Dendritic cell treated with granulocyte-macrophage colony-stimulating factor and Interleukin-4, amounts not matched to agents 40 ng/mL and 50 ng/mL, for 4 days (primary cell): Measurements from ENCODE around the gene RXRA.

Experiments used
- H3K27ac Mint-ChIP-seq: one replicate; pipeline ENCODE4 v1.8.0; 2022; ENCODE audit warnings: mild to moderate bottlenecking, mixed read lengths
- H3K27me3 Mint-ChIP-seq: one replicate; pipeline ENCODE4 v1.8.0; 2022; ENCODE audit warnings: mild to moderate bottlenecking, mixed read lengths
- H3K36me3 Mint-ChIP-seq: one replicate; pipeline ENCODE4 v1.8.0; 2022; ENCODE audit warnings: low read depth, mixed read lengths
- H3K4me1 Mint-ChIP-seq: one replicate; pipeline ENCODE4 v1.8.0; 2022; ENCODE audit warnings: low read depth, mixed read lengths
- H3K4me3 Mint-ChIP-seq: one replicate; pipeline ENCODE4 v1.8.0; 2022; ENCODE audit warnings: mild to moderate bottlenecking, moderate library complexity, mixed read lengths
- H3K9me3 Mint-ChIP-seq: one replicate; pipeline ENCODE4 v1.8.0; 2022; ENCODE audit warnings: mixed read lengths
- intact Hi-C: fragments of 100-400 bp; cut with micrococcal nuclease; formaldehyde crosslinking; loops from one replicate; pipeline ENCODE4 v1.15.0; 2022

RXRA gene

DNA sequence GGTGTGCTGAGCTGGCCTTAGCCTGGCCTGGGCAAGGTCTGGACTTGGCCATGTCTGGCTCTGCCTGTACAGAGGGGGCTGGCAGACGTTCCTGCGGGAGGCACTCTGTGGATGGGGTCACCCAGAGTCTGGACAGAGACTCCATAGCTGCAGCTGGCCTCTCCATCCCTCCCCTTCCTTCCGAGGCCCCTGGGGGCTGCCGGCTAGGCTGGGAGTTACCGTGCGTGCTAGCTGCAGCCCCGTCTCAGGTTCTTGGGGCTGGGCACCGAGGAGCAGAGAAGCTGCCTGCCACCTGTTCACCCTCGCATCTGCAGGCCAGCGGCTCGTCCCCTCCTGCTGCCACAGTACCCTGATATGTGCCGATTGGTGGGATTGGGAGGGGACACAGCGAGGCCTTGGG is 63.4 kb downstream of the RXRA start:
- H3K36me3 Mint-ChIP-seq: peaks cover 84% of the 10 kb centered on the region
- H3K27ac Mint-ChIP-seq: peak overlapping the region; percentile 75
- H3K4me3 Mint-ChIP-seq: peak overlapping the region; percentile 42
- H3K9me3 Mint-ChIP-seq: no peaks in the 10 kb centered on the region
- H3K4me1 Mint-ChIP-seq: peaks cover 99% of the 10 kb centered on the region
- intact Hi-C loops: no loop called here
- no peaks in the 10 kb centered on the region for H3K27me3 Mint-ChIP-seq

DNA sequence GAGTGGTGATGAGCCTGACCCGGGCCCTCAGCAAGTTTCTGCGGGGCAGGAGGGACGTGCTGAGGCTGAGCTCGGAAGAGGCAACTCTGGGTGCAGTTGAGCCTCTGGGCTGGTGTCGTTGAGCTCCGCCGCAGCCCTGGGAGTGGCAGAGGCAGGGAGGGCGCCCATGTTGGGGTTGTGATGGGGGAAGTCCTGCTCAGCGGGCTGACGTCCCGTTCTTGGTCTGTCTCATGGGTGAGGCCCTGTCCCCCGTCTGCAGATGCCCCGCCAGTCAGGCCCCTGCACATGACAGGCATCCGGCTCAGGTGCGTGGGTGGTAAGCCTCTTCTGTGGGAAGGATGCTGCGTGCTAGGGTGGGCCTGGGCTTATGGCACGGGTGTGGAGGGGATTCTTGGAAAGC is 64.3 kb downstream of the RXRA start:
- no peaks in the 10 kb centered on the region for H3K9me3 Mint-ChIP-seq
- peaks cover 99% of the 10 kb centered on the region for H3K4me1 Mint-ChIP-seq

DNA sequence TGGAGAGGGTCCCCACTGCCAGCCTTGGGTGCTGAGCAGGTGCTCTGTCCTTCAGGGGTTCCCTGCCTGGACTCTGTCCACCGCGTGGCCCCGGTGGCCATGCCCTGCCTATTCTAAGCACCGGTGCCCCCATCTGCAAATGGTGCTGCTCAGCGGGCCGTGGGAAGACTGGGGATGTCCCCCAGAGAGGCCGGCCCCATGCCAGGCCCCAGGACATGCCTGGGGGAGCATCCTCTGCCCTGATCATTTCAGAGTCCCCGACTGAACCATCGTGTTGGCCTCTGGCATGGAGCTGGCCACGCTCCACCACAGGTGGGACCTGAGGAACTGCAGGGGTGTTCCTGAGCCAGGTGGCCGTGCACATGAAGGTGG is 64.7 kb downstream of the RXRA start:
- H3K36me3 Mint-ChIP-seq: peaks cover 84% of the 10 kb centered on the region
- H3K9me3 Mint-ChIP-seq: no peaks in the 10 kb centered on the region
- peak overlapping the region; percentile 54 for H3K4me3 Mint-ChIP-seq
- peaks cover 99% of the 10 kb centered on the region for H3K4me1 Mint-ChIP-seq
- intact Hi-C loops: no loop called here
- H3K27ac Mint-ChIP-seq: peak overlapping the region; percentile 75
- no peaks in the 10 kb centered on the region for H3K27me3 Mint-ChIP-seq

More for the DNA sequence above, 64.3 kb downstream of the RXRA start:
- Mint-ChIP-seq H3K36me3 (peaks cover 84% of the 10 kb centered on the region), H3K27me3 (no peaks in the 10 kb centered on the region), H3K27ac (peak overlapping the region; percentile 75), H3K4me3 (peak overlapping the region; percentile 66)
- intact Hi-C loops: no loop called here

DNA sequence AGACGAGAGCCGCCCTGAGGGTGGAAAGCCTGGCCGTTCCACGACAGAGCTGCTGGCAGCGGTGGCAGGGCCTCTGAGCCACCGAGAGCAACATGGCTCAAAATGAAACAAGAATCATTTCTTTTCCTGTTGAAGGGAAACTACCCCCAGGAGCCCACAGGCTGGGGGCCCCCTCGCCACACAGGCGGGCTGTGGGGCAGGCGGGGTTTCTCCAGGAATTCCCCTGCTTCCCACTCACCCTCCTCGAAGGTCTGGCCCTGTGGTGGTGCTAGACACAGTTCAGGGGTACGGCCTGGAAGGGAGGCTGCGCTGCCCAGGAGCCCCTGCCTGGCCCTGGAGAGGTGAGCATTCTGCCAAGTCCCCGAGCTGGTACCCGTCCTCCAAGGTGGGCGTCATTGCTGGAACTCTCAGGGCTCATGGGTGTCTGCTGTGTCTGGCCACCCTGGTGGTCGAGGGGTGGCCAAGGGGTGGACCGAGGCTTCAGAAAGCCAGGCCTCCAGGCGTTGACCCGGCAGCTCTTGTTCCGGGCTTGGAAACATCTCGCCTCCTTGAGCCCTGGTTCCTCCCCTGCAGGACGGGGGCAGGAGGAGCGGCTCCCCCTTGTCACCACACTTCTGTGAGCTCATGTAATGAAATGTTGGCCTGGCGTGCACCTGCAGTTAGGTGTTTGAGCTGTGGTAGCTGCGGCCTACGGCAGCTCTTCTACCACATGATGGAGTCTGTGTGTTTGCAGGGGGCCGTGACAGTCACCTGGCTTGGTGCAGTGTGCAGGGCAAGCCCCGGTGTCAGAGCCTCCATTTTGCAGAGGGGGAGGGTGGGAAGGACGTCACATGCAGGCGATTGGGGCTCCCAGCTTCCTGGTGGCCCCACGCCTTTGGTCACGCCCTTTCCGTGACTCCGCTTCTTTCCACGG is 65.3 kb downstream of the RXRA start:
- peaks cover 99% of the 10 kb centered on the region for H3K4me1 Mint-ChIP-seq
- intact Hi-C loops: no loop called here
- no peaks in the 10 kb centered on the region for H3K9me3 Mint-ChIP-seq
- H3K27me3 Mint-ChIP-seq: no peaks in the 10 kb centered on the region
- H3K36me3 Mint-ChIP-seq: peaks cover 77% of the 10 kb centered on the region
- peak overlapping the region; percentile 75 for H3K27ac Mint-ChIP-seq
- peak overlapping the region; percentile 54 for H3K4me3 Mint-ChIP-seq

DNA sequence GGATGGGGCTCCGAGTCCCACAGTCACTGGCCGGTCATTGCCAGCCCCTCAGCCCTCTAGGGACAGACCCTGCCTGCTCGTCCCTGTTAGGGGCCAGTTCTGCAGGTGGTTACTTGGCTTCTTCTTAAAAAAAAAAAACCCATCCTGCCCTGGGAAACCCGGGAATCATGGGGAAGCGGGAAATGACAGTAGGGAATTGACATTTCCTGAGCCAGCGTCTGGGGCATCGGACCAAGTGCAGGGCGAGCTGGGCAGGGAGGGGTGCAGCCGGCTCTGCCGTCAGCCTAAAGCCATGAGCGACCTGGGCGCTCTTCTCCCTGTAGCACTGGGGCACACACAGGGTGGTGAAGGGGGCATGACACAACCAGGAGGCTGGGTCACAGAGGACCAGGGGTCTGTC is 66.6 kb downstream of the RXRA start:
- intact Hi-C loops: no loop called here
- H3K27me3 Mint-ChIP-seq: no peaks in the 10 kb centered on the region
- no peak overlapping the region for H3K4me3 Mint-ChIP-seq
- no peaks in the 10 kb centered on the region for H3K9me3 Mint-ChIP-seq
- H3K36me3 Mint-ChIP-seq: peaks cover 64% of the 10 kb centered on the region
- peak overlapping the region; percentile 33 for H3K27ac Mint-ChIP-seq
- H3K4me1 Mint-ChIP-seq: peaks cover 98% of the 10 kb centered on the region

DNA sequence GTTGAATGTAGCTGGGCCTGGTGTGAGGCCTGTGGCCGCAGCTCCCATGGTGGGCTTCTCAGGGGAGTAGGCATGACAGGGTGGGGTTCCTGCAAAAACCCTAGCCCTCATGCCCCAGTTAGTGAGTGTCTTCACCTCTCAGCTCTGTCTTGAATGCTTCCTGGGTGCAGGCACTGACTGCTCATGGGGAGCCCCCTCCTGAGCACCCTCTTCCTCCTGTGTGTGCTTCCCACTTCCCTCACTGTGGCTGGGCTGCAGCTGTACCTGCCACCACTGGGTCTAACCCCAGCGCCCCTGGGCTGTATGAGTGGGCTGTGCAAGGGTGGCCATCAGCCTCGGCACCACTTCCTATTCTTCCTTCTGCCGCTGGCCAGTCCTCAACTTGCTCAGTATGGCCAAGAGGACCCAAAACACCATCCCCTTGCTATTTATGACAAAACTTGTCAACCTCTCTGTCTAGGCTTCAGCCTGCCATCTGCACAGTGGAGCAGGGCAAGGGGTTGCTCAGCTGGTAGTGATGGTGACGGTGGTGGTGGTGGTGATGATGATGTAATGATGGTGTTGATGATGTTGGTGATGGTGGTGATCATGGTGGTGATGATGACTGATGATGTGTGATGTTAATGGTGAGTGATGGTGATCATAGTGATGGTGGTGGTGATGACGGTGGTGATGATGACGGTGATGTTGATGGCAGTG is 67.5 kb downstream of the RXRA start:
- intact Hi-C loops: no loop called here
- Mint-ChIP-seq H3K27ac (peak overlapping the region; percentile 33), H3K9me3 (no peaks in the 10 kb centered on the region)

DNA sequence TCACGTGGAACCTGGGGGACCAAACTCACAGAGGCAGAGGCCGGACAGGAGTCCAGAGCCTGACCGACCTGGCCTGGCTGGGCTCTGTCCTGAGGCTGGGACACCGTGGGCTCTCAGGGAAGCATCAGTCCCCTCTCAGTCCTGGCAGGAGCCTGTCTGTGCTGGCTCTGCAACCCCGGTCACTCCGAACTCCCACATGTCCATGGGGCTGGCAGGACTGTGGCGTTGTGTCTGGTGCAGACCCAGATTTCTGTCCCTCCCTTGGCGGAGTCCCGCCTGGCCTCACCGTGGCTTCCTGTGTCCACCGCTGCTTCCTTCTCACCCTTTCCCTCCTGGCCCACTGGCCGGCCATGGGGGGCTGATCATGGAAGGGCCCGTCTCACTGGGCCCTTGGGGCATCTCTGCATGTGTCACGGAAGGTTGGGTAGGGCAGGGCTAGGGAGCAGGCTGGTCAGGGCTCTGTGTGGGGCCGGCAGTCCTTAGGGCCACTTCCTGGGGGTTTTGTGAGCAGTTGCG is 68.8 kb downstream of the RXRA start:
- no peaks in the 10 kb centered on the region for H3K27me3 Mint-ChIP-seq
- intact Hi-C loops: no loop called here
- peak overlapping the region; percentile 75 for H3K27ac Mint-ChIP-seq
- peaks cover 62% of the 10 kb centered on the region for H3K36me3 Mint-ChIP-seq
- peaks cover 84% of the 10 kb centered on the region for H3K4me1 Mint-ChIP-seq
- H3K9me3 Mint-ChIP-seq: no peaks in the 10 kb centered on the region
- H3K4me3 Mint-ChIP-seq: peak overlapping the region; percentile 46

More for the DNA sequence above, 67.5 kb downstream of the RXRA start:
- H3K27me3 Mint-ChIP-seq: no peaks in the 10 kb centered on the region
- H3K4me3 Mint-ChIP-seq: no peak overlapping the region
- peaks cover 89% of the 10 kb centered on the region for H3K4me1 Mint-ChIP-seq
- peaks cover 62% of the 10 kb centered on the region for H3K36me3 Mint-ChIP-seq

DNA sequence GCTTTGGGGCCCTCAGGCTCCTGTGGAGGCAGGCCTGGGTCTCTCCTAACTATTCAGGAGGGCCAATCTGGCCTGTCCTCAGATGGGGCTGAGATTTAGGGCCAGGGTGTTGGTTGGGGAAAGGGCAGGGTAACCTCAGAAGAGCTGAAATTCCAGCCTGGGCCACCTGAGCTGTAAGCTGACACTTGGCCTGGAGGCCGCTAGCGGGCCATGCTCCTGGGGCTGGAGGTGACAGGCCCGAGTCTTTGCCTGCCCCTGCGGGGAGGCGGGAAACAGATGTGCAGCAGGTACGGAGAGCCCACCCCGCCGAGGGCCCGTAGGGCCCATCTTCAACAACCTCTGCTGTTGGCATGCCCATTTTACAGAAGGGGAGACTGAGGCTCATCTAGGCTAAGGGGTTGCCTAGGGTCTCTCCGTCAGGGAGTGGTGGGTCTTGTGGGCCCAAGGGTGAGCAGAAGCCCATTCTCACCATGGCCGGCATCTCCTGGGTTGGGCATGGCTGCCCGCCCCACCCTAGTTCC is 69.5 kb downstream of the RXRA start:
- Mint-ChIP-seq H3K36me3 (peaks cover 62% of the 10 kb centered on the region), H3K27ac (peak overlapping the region; percentile 75), H3K4me1 (peaks cover 84% of the 10 kb centered on the region), H3K27me3 (no peaks in the 10 kb centered on the region), H3K9me3 (no peaks in the 10 kb centered on the region), H3K4me3 (peak overlapping the region; percentile 54)
- intact Hi-C loops: no loop called here

DNA sequence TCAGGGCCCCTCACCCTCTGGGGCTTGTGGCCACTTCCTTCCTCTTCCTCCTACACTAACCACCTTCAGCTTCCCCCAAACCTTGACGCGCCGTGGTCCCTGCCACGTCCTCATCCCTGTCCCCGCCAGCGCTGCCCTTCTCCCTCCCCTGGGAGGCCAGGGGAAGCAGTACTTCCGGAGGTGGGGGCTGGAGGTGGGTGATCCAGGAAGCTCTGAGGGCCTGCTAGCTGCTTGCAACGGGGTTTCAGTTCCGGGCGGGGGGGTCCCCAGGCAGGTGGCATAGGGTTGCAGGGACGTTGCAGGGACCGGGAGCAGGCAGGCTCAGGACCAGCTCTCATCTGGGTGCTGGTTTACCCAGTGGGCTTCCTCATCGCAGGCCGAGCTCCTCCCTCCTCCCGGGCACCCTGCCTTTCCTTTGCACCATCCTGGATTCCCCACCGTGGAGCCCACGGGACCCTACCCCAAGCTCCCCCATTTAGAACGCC is 70.0 kb downstream of the RXRA start:
- Mint-ChIP-seq H3K36me3 (peaks cover 62% of the 10 kb centered on the region), H3K4me3 (peak overlapping the region; percentile 54), H3K9me3 (no peaks in the 10 kb centered on the region), H3K4me1 (peaks cover 84% of the 10 kb centered on the region), H3K27ac (peak overlapping the region; percentile 75), H3K27me3 (no peaks in the 10 kb centered on the region)
- intact Hi-C loops: no loop called here

DNA sequence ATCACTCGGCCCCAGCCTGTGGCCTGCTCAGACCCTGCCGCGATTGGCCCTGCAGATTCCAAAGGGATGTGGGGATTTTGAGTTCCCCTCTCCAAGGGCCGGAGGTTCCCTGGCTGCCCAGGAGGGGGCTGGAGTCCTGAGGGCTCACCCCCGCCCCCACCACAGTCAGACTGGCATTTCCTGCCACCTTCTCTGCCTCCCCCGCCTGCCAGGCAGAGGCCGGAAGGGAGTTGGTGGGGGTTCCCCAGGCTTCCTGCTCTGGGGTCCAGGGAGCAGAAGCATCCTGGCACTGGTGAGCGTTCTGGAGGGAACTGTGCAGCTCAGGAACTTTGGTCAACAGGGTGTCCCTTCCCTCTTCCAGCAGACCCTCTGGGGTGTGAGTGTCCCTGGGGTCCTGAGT is 70.6 kb downstream of the RXRA start:
- intact Hi-C loops: no loop called here
- Mint-ChIP-seq H3K4me3 (peak overlapping the region; percentile 54), H3K27ac (peak overlapping the region; percentile 75), H3K36me3 (peaks cover 62% of the 10 kb centered on the region), H3K27me3 (no peaks in the 10 kb centered on the region), H3K9me3 (no peaks in the 10 kb centered on the region), H3K4me1 (peaks cover 84% of the 10 kb centered on the region)

DNA sequence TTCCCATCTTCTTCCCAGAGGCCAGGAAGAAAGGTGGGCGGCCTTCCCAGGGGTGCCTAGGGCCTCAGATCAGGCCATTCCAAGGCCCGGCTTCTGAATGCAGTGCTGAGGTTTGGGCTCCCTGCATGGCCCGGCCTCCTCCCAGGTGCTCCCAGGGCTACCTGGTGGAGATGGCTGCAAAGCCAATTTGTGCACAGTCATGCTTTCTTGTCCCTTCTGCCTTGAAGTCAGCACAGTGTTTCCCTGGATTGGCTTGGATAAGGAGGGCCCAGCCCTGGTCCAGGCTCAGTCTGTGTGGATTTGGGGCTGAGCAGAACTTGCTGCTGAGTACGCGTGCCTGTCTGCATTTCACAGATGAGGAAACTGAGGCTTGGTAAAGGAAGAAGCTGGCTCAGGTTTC is 72.5 kb downstream of the RXRA start:
- no peak overlapping the region for H3K27ac Mint-ChIP-seq
- peaks cover 62% of the 10 kb centered on the region for H3K36me3 Mint-ChIP-seq
- H3K4me1 Mint-ChIP-seq: peaks cover 86% of the 10 kb centered on the region
- H3K9me3 Mint-ChIP-seq: no peaks in the 10 kb centered on the region
- no peak overlapping the region for H3K4me3 Mint-ChIP-seq
- intact Hi-C loops: no loop called here
- H3K27me3 Mint-ChIP-seq: no peaks in the 10 kb centered on the region

DNA sequence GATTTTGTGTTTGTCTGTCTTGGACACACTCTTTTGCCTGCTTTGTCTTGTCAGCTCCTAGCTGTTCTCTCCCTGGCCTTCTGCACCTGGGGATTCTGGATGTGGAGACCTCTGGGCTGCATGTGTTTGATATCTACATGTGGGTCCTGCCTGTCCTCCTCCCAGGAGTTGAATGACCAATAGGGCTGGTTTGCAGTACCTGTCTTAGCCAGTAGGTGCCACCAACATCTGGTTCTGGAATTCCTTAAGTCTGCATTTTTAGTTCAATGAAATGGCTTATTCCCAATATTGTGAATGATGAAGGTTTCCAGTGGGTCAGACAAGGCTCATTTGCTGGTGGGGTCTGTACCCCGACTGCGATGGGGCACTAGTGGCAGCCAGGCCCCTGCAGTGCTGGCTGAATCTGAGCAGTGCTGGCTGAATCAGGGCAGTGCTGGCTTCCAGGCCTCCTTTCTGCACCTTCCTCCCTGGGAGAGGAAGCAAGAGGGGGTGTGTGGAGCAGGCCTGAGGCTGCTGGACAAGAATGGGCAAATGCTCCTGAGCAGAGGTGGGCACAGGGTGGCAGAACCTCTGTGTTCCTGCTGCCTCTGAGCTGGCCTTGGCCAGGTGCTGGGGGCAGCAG is 73.3 kb downstream of the RXRA start:
- Mint-ChIP-seq H3K9me3 (no peaks in the 10 kb centered on the region), H3K27ac (peak overlapping the region; percentile 96), H3K4me1 (peaks cover 86% of the 10 kb centered on the region), H3K36me3 (peaks cover 65% of the 10 kb centered on the region), H3K27me3 (no peaks in the 10 kb centered on the region), H3K4me3 (no peak overlapping the region)
- intact Hi-C loops: loop anchor here (10.0 kb wide), 1 partner anchor 55 kb away; no protein-coding TSS in a partner anchor

DNA sequence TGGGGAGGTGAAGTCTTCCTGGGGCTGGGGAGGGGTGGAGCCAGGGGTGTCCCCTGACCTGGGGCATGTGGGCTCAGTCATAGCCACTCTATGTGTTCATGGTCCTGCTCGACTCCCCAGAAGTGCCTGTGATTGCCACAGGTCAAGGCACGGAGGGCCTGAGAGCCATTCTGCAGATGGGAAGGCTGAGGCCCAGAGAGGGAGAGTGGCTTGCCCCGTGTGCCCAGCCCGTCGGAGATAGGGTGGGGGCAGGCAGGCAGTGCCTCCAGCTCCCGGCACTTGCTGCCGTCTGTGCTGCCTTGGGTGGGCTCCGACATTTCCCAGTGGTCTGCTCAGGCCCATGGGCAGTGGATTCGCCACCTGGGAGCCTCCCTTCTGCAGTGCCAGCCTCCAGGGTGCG is 74.0 kb downstream of the RXRA start:
- no peaks in the 10 kb centered on the region for H3K27me3 Mint-ChIP-seq
- H3K4me1 Mint-ChIP-seq: peaks cover 86% of the 10 kb centered on the region
- peak overlapping the region; percentile 96 for H3K27ac Mint-ChIP-seq
- H3K36me3 Mint-ChIP-seq: peaks cover 71% of the 10 kb centered on the region
- H3K4me3 Mint-ChIP-seq: no peak overlapping the region
- intact Hi-C loops: loop anchor here (10.0 kb wide), 1 partner anchor 55 kb away; no protein-coding TSS in a partner anchor
- no peaks in the 10 kb centered on the region for H3K9me3 Mint-ChIP-seq
